HCT116 (cell line): ENCODE data around the gene CFAP47. TPM values are rescaled to one million over a fixed set of nuclear protein-coding genes. Genes with fewer than 3 reads are reported as not detected.

Experiments used
- ATAC-seq: fragments of 200-7000 bp; cut with Tn5 transposase; 2 replicates; pipeline ENCODE4 v1.9.1; 2020; ENCODE audit warnings: mild to moderate bottlenecking, moderate library complexity
- Bru-seq: library from RNA; stranded (reverse); fragments of 400-500 nt; gene quantifications from one replicate; lab custom pipeline; 2021; lab: Mats Ljungman, UMichigan
- BruChase-seq, 2 experiments: library from RNA; stranded (reverse); fragments of 400-500 nt; gene quantifications; one replicate each; lab custom pipeline; 2021; lab: Mats Ljungman, UMichigan
- BruUV-seq: library from RNA; stranded (reverse); fragments of 400-500 nt; replicated peaks from 2 replicates; lab custom pipeline; 2021; lab: Mats Ljungman, UMichigan
- CTCF ChIA-PET: fragments of 300-600 bp; sonication (Branson Sonifier 250); formaldehyde crosslinking; loops from one replicate; lab custom pipeline; 2021; ENCODE audit warnings: antibody characterized with exemption; lab: Charles Lee
- POLR2A ChIA-PET: fragments of 300-600, 350-600 bp; sonication (Branson Sonifier 250); formaldehyde crosslinking; loops from one replicate; lab custom pipeline; 2021; ENCODE audit warnings: antibody characterized with exemption; lab: Charles Lee
- RAD21 ChIA-PET, 2 experiments: fragments of 300-600 bp; sonication (Branson Sonifier 250); formaldehyde crosslinking; loops; one replicate each; lab custom pipeline; 2023; ENCODE audit warnings: low total read pairs in 2 of 2; ENCODE audit not compliant: uncharacterized antibody in 2 of 2, unreplicated experiment in 2 of 2, low non-redundant PET in 1 of 2; lab: Charles Lee
- DNase-seq: peaks from one replicate; pipeline ENCODE4 v3.0.0-alpha.2; 2010; ENCODE audit warnings: low read depth, low spot score
- H2AFZ ChIP-seq: fragments of 200-600 bp; shearing (Covaris generic), sonication (generic); 2 replicates; pipeline ENCODE4 v1.6.1; 2017; ENCODE audit warnings: low read depth, mixed run types, mixed read lengths, antibody characterized with exemption, low read length; ENCODE audit not compliant: poor library complexity, severe bottlenecking
- H3K27ac ChIP-seq: 2 replicates; pipeline ENCODE4 v1.5.1; 2012; ENCODE audit warnings: low read depth, low read length
- H3K27me3 ChIP-seq: fragments of 200-600 bp; sonication (generic); 2 replicates; pipeline ENCODE4 v1.6.1; 2016; ENCODE audit warnings: mixed run types, low read length, mixed read lengths; ENCODE audit not compliant: insufficient read depth
- H3K36me3 ChIP-seq, 2 experiments: fragments of 200-500 bp in 1 of 2; fragments of 200-600 bp in 1 of 2; sonication (Bioruptor generic) in 1 of 2; sonication (generic) in 1 of 2; 2 replicates each; pipeline versions ENCODE4 v1.5.1 to v1.6.1; 2014 to 2016; ENCODE audit warnings: low read length in 2 of 2, inconsistent platforms in 1 of 2, mixed read lengths in 1 of 2, mixed run types in 1 of 2; ENCODE audit not compliant: insufficient read depth in 2 of 2, control insufficient read depth in 1 of 2
- H3K4me1 ChIP-seq, 2 experiments: fragments of 200-600 bp in 1 of 2; sonication (generic) in 1 of 2; 2 replicates each; pipeline versions ENCODE4 v1.5.1 to v1.6.1; 2012 to 2017; ENCODE audit warnings: low read length in 2 of 2, inconsistent platforms in 1 of 2, mild to moderate bottlenecking in 1 of 2, mixed read lengths in 1 of 2, mixed run types in 1 of 2, moderate library complexity in 1 of 2; ENCODE audit not compliant: insufficient read depth in 2 of 2, control insufficient read depth in 1 of 2
- H3K4me2 ChIP-seq: fragments of 200-600 bp; sonication (generic); 2 replicates; pipeline ENCODE4 v1.6.1; 2017; ENCODE audit warnings: mixed run types, low read length, mixed read lengths
- H3K4me3 ChIP-seq, 2 experiments: fragments of 200-600 bp in 1 of 2; sonication (generic) in 1 of 2; replicated peaks in 1 of 2; 2 replicates each; pipeline ENCODE4 v1.5.1; 2011 to 2016; ENCODE audit warnings: low read length in 2 of 2, control low read depth in 1 of 2, low read depth in 1 of 2, mild to moderate bottlenecking in 1 of 2, mixed read lengths in 1 of 2, mixed run types in 1 of 2
- H3K79me2 ChIP-seq: fragments of 200-600 bp; sonication (generic); 2 replicates; pipeline ENCODE4 v1.6.1; 2017; ENCODE audit warnings: mild to moderate bottlenecking, mixed run types, low read length, moderate library complexity, mixed read lengths; ENCODE audit not compliant: insufficient read depth
- H3K9ac ChIP-seq: fragments of 200-600 bp; sonication (generic); 2 replicates; pipeline ENCODE4 v1.6.1; 2016; ENCODE audit warnings: low read length, mixed read lengths
- H3K9me2 ChIP-seq: fragments of 200-600 bp; sonication (generic), shearing (Covaris generic); 2 replicates; pipeline ENCODE4 v1.6.1; 2017; ENCODE audit warnings: mixed run types, mild to moderate bottlenecking, moderate library complexity; ENCODE audit not compliant: insufficient read depth
- H3K9me3 ChIP-seq, 2 experiments: fragments of 200-500 bp in 1 of 2; fragments of 200-600 bp in 1 of 2; sonication (Bioruptor generic) in 1 of 2; sonication (generic) in 1 of 2; 2 replicates each; pipeline ENCODE4 v1.6.1; 2014 to 2017; ENCODE audit warnings: low read length in 2 of 2, mixed read lengths in 2 of 2, inconsistent platforms in 1 of 2, low read depth in 1 of 2, mild to moderate bottlenecking in 1 of 2, mixed run types in 1 of 2, moderate library complexity in 1 of 2; ENCODE audit not compliant: control insufficient read depth in 1 of 2, insufficient read depth in 1 of 2
- H4K20me1 ChIP-seq: fragments of 200-600 bp; sonication (generic), shearing (Covaris generic); 2 replicates; pipeline ENCODE4 v1.6.1; 2017; ENCODE audit warnings: mixed run types, mild to moderate bottlenecking, moderate library complexity; ENCODE audit not compliant: insufficient read depth
- ATF3 ChIP-seq: IDR thresholded peaks from 2 replicates; pipeline ENCODE4 v1.6.1; 2012
- CEBPB ChIP-seq: IDR thresholded peaks from 2 replicates; pipeline ENCODE4 v1.6.1; 2012; ENCODE audit warnings: low read depth
- ELF1 ChIP-seq: IDR thresholded peaks from 2 replicates; pipeline ENCODE4 v1.6.1; 2012; ENCODE audit warnings: low read depth, borderline replicate concordance
- EZH2 ChIP-seq: fragments of 200-600 bp; sonication (generic); IDR thresholded peaks from 2 replicates; pipeline ENCODE4 v1.6.1; 2017; ENCODE audit warnings: antibody characterized with exemption, mixed run types
- EZH2phosphoT487 ChIP-seq: fragments of 200-600 bp; IDR thresholded peaks from 2 replicates; pipeline ENCODE4 v1.6.1; 2018; ENCODE audit warnings: antibody characterized with exemption, borderline replicate concordance
- FOSL1 ChIP-seq: IDR thresholded peaks from 2 replicates; pipeline ENCODE4 v1.6.1; 2012; ENCODE audit warnings: low read depth
- JUND ChIP-seq: IDR thresholded peaks from 2 replicates; pipeline ENCODE4 v1.6.1; 2012
- MAX ChIP-seq: IDR thresholded peaks from 2 replicates; pipeline ENCODE4 v1.6.1; 2012
- RAD21 ChIP-seq: IDR thresholded peaks from 2 replicates; pipeline ENCODE4 v1.6.1; 2012; ENCODE audit warnings: low read depth, mild to moderate bottlenecking
- REST ChIP-seq: IDR thresholded peaks from 2 replicates; pipeline ENCODE4 v1.6.1; 2012; ENCODE audit warnings: low read depth
- SIN3A ChIP-seq: IDR thresholded peaks from 2 replicates; pipeline ENCODE4 v1.6.1; 2012; ENCODE audit warnings: low read depth
- SP1 ChIP-seq: IDR thresholded peaks from 2 replicates; pipeline ENCODE4 v1.6.1; 2012; ENCODE audit warnings: low read depth
- SRF ChIP-seq: IDR thresholded peaks from 2 replicates; pipeline ENCODE4 v1.6.1; 2012; ENCODE audit warnings: low read depth
- TCF7L2 ChIP-seq: IDR thresholded peaks from 2 replicates; pipeline ENCODE4 v1.7.0; 2011; ENCODE audit warnings: borderline replicate concordance, inconsistent platforms; ENCODE audit not compliant: insufficient read depth, insufficient read length; ENCODE audit errors: extremely low read depth
- ZBTB33 ChIP-seq: IDR thresholded peaks from 2 replicates; pipeline ENCODE4 v1.6.1; 2011; ENCODE audit warnings: mild to moderate bottlenecking, low read length, moderate library complexity; ENCODE audit not compliant: insufficient replicate concordance; ENCODE audit errors: extremely low read depth
- ZFX ChIP-seq: fragments of 450-650 bp; IDR thresholded peaks from 2 replicates; pipeline ENCODE4 v1.6.1; 2017
- intact Hi-C: fragments of 100-400 bp; cut with micrococcal nuclease; formaldehyde crosslinking; loops from 2 replicates; pipeline ENCODE4 v1.10.0; 2022
- long read RNA-seq: library from polyadenylated mRNA; unstranded; transcript quantifications from one replicate; pipeline ENCODE4 v2.0.0, GENCODE V29; 2021; ENCODE audit not compliant: unreplicated experiment
- polyA plus RNA-seq: library from polyadenylated mRNA; unstranded; fragments of >200 nt; gene quantifications from 2 replicates; pipeline ENCODE4 v1.2.1, GENCODE V29; 2012; ENCODE audit warnings: missing spikeins
- total RNA-seq: library from RNA; stranded (reverse); gene quantifications from one replicate; pipeline ENCODE4 v1.2.1, GENCODE V29; 2021; ENCODE audit not compliant: unreplicated experiment

CFAP47 gene
- total RNA-seq (not detected), Bru-seq, nascent RNA (percentile 0 among the genes with signal in this experiment), BruChase-seq, experiment 1, labeled RNA remaining after a 6-hour chase (percentile 0 among the genes with signal in this experiment), BruChase-seq, experiment 2, labeled RNA remaining after a 2-hour chase (percentile 0 among the genes with signal in this experiment)
- polyA plus RNA-seq: not detected in 2 replicates
- long read RNA-seq: 0 reads

- no peaks in the 10 kb centered on the region for H3K79me2 ChIP-seq
- H3K27me3 ChIP-seq: no peaks in the 10 kb centered on the region
- H4K20me1 ChIP-seq: no peaks in the 10 kb centered on the region
- H3K9me3 ChIP-seq: no peaks in the 10 kb centered on the region
- no peak within 1 kb of the TSS for H3K27ac ChIP-seq
- H3K4me3 ChIP-seq: no peak within 1 kb of the TSS
- no peak within 1 kb of the TSS for H3K9ac ChIP-seq
- H3K4me2 ChIP-seq: no peak within 1 kb of the TSS
- DNase-seq: no peak
- H3K36me3 ChIP-seq: no peaks in the 10 kb centered on the region
- no peak for ATAC-seq
- intact Hi-C loops: no loop called here
- CTCF ChIA-PET: no interaction called here
- no peaks in the 10 kb centered on the region for H3K4me1 ChIP-seq
- no peak within 1 kb of the TSS for H2AFZ ChIP-seq
- H3K9me2 ChIP-seq: no peaks in the 10 kb centered on the region
- POLR2A ChIA-PET: no interaction called here
- RAD21 ChIA-PET: no interaction called here
- TF ChIP-seq ELF1 (no peak), FOSL1 (no peak), ATF3 (no peak), ZFX (no peak), SP1 (no peak), SRF (no peak), ZBTB33 (no peak), CEBPB (no peak), MAX (no peak), EZH2 (no peak), RAD21 (no peak), SIN3A (no peak), TCF7L2 (no peak), JUND (no peak), REST (no peak), EZH2phosphoT487 (no peak)
- BruUV-seq: no TSS peak
Measured at GRCh38 chrX:35919536-35920309, at the start of gene CFAP47. TSS of gene CFAP47 (plus strand) at chrX:35919734. CDS start at chrX:35919800, 66 bp downstream.
